Fibroblast of the aortic adventitia (primary cell): ENCODE measurements around the gene PCSK6. TPM values are rescaled to one million over a fixed set of nuclear protein-coding genes. Genes with fewer than 3 reads are reported as not detected.

Experiments used
- DNase-seq: peaks from one replicate; pipeline ENCODE4 v3.0.0-alpha.2; 2010; ENCODE audit warnings: low read depth
- H3K4me3 ChIP-seq: 2 replicates; pipeline ENCODE4 v1.5.1; 2011; ENCODE audit warnings: low read depth, mild to moderate bottlenecking, control low read depth, low read length, moderate library complexity
- CTCF ChIP-seq: IDR thresholded peaks from 2 replicates; pipeline ENCODE4 v1.5.1; 2011; ENCODE audit warnings: mild to moderate bottlenecking, low read length, control low read depth, inconsistent platforms; ENCODE audit not compliant: insufficient read depth
- total RNA-seq: library from RNA; depleted of rRNA; stranded (reverse); fragments of >200 nt; gene quantifications from 2 replicates; pipeline ENCODE4 v1.2.3, GENCODE V29; 2012; ENCODE audit warnings: low replicate concordance

PCSK6 gene
- total RNA-seq, 1 donor: 0.81 TPM

- DNase-seq: no peak
- TF ChIP-seq CTCF: no peak
- no peak overlapping the region for H3K4me3 ChIP-seq
Measured at GRCh38 chr15:101523560-101523940, 34.0 kb upstream of the PCSK6 start.

GRCh38 chr15:101522621-101523559 lies 33.4 kb upstream of the PCSK6 start:
- no peak for DNase-seq
- no peak for TF ChIP-seq CTCF
- H3K4me3 ChIP-seq: no peak overlapping the region

GRCh38 chr15:101522091-101522490 lies 32.6 kb upstream of the PCSK6 start:
- TF ChIP-seq CTCF: no peak
- H3K4me3 ChIP-seq: no peak overlapping the region
- no peak for DNase-seq

GRCh38 chr15:101521591-101521990 lies 32.1 kb upstream of the PCSK6 start:
- DNase-seq: no peak
- no peak overlapping the region for H3K4me3 ChIP-seq
- TF ChIP-seq CTCF: no peak

- no peak for DNase-seq
- no peak overlapping the region for H3K4me3 ChIP-seq
- no peak for TF ChIP-seq CTCF
Measured at GRCh38 chr15:101521069-101521468, 31.6 kb upstream of the PCSK6 start.

GRCh38 chr15:101520395-101520794 lies 30.9 kb upstream of the PCSK6 start:
- H3K4me3 ChIP-seq: no peak overlapping the region
- no peak for DNase-seq
- TF ChIP-seq CTCF: no peak
